Panc1 (cell line): Measurements from ENCODE around the gene IPMK.

Source experiments
- POLR2AphosphoS5 ChIP-seq: IDR thresholded peaks from 2 replicates; pipeline ENCODE4 v1.6.1; 2012; ENCODE audit warnings: mild to moderate bottlenecking, low read depth, low read length, moderate library complexity
- SIN3A ChIP-seq: IDR thresholded peaks from 2 replicates; pipeline ENCODE4 v1.6.1; 2012; ENCODE audit warnings: low read depth, mild to moderate bottlenecking, low read length, moderate library complexity, borderline replicate concordance; ENCODE audit not compliant: insufficient read depth
- TCF7L2 ChIP-seq: IDR thresholded peaks from 2 replicates; pipeline ENCODE4 v1.6.1; 2011; ENCODE audit warnings: mild to moderate bottlenecking, low read depth, low read length, inconsistent platforms
- TF ChIP-seq, protein P1 (sequence below): fragments of 450-650 bp; IDR thresholded peaks from 2 replicates; pipeline ENCODE4 v1.5.1; 2017; ENCODE audit warnings: mild to moderate bottlenecking
- TF ChIP-seq, protein P2 (sequence below), 2 experiments: IDR thresholded peaks; 2 replicates each; pipeline ENCODE4 v1.6.1; 2011 to 2012; ENCODE audit warnings: low read depth in 2 of 2, control low read depth in 1 of 2, low read length in 1 of 2, mild to moderate bottlenecking in 1 of 2, moderate library complexity in 1 of 2; ENCODE audit not compliant: insufficient read depth in 1 of 2

DNA sequence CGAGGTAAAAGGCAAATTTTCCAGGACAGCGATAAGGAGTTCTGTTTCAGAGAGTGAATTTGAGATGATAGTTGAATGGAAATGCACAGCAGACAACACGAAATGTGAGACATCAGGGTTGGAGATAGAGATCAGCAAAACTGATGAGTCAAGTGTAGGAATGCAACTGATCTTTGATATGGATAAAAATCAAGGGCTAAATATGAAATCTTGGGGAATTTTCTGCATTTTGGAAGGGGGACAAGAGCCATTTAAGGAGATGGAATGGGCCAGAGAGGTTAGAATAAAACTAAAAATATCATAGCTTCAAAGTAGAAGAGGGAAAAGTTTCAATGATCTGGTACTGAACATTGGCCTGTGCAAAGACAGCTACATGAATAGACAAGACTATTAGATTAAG is 12.8 kb upstream of the IPMK start:
- TF ChIP-seq, protein P1, sequence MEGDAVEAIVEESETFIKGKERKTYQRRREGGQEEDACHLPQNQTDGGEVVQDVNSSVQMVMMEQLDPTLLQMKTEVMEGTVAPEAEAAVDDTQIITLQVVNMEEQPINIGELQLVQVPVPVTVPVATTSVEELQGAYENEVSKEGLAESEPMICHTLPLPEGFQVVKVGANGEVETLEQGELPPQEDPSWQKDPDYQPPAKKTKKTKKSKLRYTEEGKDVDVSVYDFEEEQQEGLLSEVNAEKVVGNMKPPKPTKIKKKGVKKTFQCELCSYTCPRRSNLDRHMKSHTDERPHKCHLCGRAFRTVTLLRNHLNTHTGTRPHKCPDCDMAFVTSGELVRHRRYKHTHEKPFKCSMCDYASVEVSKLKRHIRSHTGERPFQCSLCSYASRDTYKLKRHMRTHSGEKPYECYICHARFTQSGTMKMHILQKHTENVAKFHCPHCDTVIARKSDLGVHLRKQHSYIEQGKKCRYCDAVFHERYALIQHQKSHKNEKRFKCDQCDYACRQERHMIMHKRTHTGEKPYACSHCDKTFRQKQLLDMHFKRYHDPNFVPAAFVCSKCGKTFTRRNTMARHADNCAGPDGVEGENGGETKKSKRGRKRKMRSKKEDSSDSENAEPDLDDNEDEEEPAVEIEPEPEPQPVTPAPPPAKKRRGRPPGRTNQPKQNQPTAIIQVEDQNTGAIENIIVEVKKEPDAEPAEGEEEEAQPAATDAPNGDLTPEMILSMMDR = no peak
- no peak for TF ChIP-seq POLR2AphosphoS5
- no peak for TF ChIP-seq SIN3A
- TF ChIP-seq, protein P2, sequence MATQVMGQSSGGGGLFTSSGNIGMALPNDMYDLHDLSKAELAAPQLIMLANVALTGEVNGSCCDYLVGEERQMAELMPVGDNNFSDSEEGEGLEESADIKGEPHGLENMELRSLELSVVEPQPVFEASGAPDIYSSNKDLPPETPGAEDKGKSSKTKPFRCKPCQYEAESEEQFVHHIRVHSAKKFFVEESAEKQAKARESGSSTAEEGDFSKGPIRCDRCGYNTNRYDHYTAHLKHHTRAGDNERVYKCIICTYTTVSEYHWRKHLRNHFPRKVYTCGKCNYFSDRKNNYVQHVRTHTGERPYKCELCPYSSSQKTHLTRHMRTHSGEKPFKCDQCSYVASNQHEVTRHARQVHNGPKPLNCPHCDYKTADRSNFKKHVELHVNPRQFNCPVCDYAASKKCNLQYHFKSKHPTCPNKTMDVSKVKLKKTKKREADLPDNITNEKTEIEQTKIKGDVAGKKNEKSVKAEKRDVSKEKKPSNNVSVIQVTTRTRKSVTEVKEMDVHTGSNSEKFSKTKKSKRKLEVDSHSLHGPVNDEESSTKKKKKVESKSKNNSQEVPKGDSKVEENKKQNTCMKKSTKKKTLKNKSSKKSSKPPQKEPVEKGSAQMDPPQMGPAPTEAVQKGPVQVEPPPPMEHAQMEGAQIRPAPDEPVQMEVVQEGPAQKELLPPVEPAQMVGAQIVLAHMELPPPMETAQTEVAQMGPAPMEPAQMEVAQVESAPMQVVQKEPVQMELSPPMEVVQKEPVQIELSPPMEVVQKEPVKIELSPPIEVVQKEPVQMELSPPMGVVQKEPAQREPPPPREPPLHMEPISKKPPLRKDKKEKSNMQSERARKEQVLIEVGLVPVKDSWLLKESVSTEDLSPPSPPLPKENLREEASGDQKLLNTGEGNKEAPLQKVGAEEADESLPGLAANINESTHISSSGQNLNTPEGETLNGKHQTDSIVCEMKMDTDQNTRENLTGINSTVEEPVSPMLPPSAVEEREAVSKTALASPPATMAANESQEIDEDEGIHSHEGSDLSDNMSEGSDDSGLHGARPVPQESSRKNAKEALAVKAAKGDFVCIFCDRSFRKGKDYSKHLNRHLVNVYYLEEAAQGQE (IDR thresholded peaks at IDR 0.05; ENCODE audit: insufficient read depth in 1 of 2, low read depth in 2 of 2, low read length in 1 of 2) = no peak
- no peak for TF ChIP-seq TCF7L2
